Stimulated activated CD8-positive, alpha-beta memory T cell treated with anti-CD3 and anti-CD28 coated beads, Interleukin-7, amount 100 ng/mL, for 4 hours (primary cell): ENCODE results near the gene ZNG1F.
"Not testable (repeated sequence)": the region's sequence is repeated elsewhere in the genome, so short reads cannot be mapped to it uniquely, and the experiment has no call there.

Experiments used
- DNase-seq, 2 donors: peaks; one replicate each; pipeline ENCODE4 v3.0.0-alpha.2; 2020; ENCODE audit warnings: low read depth in 2 of 2

The ZNG1F gene

DNA sequence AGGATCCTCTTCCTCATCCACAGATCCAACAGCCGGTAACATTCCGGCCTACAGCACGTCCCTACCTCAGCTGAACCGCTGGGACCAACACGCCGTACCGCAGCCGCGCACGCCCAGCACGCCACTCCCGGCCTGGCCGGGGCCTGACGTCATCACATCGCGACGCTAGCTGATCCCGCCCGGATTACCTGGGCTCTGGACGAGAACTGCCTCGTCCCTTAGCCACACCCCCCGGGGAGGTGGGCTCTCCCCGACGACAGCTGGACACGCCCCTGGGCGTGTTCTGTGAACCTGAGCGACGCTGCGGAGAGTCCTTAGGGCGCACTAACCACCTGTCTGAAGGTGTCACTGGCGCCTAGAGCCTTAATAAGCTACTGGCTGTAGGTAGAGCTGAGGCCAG, at the start of gene ZNG1F:
Gene ZNG1F (minus strand): TSS at position 101 of the 400 bp plus-strand sequence. CDS start 59 bp downstream, at position 42.
- not testable (repeated sequence) for DNase-seq

DNA sequence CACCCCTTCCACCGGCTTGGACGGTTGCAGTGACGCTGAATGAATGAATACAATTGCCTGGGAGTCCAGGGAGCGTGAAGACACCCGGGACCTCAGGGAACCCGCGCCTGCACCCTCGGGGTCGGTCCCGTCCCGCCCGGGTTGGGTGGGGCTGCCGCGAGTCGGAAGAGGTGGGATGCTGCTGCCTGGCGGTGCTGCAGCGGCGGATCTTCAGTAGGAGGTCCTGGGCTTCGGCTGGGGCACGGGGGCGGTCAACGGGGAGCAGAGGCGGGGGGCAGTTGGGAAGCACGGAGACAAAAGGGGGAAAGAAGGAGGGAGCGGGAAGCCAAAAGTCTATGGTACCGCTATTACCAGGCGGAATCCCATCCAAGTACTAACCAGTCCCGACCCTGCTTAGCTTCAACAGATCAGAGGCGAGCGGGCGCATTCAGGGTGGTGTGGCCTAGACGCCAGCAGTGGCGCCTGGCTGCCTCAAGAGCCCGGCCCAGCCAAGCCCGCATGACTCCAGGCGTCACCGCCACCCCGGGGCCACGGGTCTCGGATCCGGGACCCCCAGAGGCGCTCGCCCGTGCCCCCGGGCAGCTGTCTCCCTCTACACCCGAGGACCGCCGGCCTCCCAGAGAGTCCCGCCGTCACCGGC, 48.1 kb upstream of the ZNG1F start:
- not testable (repeated sequence) for DNase-seq

DNA sequence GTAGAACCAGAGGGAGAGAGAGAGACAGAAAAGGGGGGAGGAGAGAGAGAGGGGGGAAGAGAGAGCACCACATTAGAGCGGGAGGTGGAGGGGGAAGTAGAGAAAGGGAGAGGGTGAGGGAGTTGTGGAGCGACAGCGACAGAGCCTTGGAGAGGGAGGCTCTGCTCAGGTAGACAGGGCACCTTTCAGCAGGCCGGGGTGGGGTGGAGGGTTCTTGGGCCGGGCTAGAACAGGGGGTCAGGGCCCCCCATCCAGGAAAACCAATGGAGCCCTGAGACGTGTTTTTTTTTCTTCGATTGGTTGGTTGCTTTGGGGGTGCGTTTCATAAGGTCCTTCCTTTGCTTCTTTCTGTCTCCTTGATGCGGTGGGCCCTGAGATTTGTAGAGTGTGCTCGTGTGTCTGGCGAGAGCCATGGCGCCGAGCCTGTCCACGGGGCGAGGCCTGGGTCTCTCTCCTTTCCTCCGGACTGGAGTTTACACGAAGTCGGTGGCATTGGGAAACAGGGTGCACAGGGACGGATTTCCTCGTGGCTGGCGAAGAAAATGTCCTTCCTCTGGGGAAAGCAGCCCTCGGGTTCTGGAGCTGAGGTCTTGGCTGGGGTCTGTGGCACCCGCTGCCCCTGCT, 47.5 kb upstream of the ZNG1F start:
- not testable (repeated sequence) for DNase-seq

DNA sequence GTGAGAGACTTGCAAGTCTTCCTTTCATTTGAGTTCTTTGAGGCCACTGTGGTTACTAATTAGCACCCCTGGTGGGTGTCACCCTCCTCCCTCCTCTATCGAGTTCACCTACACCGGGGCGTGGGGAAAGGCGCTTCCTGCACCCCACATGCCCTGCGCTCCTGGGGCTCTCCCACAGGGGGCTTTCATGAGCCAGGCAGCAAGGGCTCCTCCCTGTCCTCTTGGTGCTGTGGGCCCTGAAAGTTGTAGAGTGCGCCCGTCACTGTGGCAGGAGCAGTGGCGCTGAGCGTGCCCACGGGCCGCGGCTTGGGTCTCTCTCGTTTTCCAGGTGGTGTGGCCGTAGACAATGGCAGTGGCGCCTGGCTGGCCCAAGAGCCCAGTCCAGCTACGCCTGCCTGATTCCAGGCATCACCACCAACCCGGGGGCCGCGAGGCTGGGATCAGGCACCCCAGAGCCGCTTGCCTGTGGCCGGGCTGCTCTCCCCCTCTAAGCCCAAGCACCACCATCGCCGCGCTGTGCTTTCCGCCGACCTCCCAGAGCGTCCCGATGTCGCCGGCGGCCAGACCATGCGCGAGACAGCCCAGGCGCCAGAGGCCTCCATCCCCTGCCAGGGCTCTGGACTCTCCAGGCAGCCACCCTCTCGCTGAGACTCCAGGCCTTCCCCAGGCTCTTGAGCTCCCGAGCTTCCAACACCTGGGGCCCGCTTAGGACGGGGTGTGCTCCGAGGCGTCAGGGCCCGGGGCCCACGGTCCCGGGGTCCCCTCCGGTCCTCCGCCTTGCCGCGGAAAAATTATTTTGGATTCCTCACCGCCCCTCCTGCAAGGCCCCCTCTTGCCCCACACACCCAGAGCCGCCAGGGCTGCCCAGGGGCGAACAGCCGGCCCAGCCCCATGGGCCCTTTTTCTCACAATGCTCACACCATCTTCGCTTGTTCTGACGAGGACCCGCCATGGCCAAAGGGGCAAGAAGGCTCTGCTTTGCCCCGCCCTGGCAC, 46.0 kb upstream of the ZNG1F start:
- peak; percentile 36 to 60 for DNase-seq

DNA sequence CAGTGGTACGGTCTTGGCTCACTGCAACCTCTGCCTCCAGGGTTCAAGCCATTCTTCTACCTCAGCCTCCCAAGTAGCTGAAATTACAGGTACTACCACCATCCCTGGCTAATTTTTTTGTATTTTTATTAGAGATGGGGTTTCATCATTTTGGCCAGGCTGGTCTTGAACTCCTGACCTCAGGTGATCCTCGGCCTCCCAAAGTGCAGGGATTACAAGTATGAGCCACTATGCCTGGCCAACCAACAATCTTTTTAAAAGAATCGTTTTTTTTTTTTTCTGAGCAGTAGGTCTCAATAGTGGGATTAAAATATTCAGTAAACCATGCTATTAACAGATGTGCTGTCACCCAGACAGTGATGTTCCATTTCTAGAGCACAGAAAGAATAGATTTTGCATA, 45.1 kb upstream of the ZNG1F start:
- DNase-seq: not testable (repeated sequence)

DNA sequence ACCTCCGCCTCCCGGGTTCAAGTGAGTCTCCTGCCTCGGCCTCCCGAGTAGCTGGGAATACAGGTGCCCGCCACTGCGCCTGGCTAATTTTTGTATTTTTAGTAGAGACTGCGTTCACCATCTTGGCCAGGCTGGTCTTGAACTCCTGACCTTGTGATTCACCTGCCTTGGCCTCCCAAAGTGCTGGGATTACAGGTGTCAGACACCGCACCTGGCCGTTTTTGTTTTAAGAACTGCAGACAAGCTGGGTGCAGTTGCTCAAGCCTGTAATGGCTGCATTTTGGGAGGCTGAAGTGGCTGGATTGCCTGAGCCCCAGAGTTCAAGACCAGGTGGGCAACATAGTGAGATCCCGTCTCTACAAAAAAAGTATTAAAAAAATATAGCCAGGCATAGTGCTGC, 43.2 kb upstream of the ZNG1F start:
- not testable (repeated sequence) for DNase-seq

DNA sequence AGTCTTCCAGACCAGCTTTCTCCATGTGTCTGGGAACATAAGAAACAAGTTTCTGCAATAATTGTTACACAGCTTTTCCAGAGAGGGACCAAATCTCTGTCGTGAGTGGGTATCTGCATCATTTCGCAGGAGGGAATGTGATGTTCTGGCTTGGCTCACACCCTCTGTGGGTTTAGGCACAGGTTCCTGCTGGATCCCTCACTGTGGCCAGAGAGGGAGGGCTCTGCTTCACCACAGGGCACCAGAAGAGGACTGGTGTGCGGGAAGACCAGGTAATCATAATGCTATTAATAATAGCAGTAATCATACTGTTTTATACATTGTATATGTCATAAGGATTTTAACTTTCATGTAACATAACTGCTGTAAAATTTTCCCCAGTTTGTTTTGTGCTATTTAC, 41.3 kb upstream of the ZNG1F start:
- not testable (repeated sequence) for DNase-seq

DNA sequence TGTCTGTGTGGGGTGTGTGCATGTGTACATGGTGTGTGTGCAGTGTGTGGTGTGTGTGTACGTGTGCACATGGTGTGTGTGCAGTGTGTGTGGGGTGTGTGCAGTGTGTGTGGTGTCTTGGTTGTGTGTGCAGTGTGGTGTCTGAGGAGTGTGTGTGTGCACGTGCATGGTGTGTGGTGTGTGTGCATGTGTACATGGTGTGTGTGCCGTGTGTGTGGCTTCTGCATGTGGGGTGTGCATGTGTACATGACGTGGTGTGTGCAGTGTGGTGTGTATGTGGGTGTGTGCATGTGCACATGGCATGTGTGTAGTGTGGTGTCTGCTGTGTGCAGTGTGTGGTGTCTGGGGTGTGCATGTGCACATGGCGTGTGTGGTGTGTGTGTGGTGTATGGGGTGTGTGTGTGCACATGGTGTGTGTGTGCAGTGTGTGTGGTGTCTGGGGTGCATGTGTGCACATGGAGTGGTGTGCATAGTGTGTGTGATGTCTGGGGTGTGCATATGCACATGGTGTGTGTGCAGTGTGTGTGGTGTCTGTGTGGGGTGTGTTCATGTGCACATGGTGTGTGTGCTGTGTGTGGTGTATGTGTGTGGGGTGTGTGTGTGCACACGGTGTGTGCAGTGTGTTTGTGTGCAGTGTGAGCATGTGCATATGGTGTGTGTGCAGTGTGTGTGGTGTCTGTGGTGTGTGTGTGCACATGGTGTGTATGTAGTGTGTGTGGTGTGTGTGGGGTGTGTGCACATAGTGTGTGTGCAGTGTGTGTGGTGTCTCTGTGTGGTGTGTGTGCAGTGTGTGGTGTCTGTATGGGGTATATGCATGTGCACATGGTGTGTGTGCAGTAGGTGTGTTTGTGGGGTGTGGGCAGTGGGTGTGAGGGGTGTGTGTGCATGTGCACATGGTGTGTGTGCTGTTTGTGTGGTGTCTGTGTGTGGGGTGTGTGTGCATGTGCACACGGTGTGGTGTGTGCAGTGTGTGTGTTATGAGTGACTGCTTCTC, 40.6 kb upstream of the ZNG1F start:
- no peak for DNase-seq

DNA sequence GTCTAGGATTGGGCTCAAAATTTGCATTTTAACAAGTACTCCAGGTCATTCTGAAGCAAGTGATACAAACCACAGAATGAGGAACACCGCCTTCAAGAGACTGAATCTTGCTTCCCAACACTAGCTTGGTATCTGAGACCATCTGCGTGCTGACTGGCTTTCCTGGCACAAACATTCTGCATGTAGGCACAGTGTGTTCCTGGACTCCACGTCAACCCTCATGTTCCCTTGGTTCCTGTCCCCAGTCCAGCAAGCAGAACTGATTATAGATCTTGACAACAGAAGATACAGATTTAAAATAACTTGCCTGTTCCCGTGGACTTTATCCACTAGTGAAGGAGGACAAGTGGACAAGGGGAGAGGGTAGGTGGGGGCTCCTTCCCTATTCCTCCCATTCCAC, 30.7 kb upstream of the ZNG1F start:
- DNase-seq: not testable (repeated sequence)

DNA sequence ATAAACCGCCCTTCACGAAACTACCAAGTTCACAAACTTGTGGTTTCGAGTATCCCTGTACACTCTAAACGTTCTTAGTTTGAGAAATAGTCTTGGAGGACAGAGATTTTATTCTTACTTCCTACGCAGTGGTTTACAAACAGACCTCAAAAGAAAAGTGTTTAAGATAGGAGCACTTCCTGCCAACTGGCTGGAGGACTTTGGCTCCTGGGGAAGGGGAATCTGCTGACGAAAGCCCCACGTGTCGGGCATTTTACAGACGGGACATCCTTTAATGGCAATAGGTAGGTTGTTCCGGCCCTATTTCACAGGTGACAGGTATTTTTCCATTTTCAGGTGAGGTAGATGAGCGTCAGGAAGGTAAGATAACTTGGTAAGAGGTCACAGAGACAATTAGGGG, 678 bp downstream of the ZNG1F start:
- not testable (repeated sequence) for DNase-seq

DNA sequence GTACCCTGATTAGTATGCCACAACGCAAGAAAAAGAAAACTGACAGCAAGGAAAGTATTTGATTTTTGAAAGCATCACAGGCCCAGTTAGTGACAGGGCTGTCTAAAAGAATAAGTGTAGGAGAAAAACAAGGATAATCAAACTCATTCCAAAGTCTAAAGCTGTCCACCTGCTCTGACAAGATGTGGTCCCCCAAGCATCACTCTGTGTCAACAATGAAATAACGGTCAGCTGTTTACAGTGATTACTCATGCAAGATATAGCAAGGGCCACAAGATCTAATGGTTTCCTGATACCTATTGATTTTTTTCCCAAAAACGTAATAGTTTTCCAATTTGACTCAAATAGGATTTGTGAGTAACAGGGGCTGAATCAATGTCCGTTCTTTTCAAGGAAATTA, 14.1 kb downstream of the ZNG1F start:
- DNase-seq: not testable (repeated sequence)

DNA sequence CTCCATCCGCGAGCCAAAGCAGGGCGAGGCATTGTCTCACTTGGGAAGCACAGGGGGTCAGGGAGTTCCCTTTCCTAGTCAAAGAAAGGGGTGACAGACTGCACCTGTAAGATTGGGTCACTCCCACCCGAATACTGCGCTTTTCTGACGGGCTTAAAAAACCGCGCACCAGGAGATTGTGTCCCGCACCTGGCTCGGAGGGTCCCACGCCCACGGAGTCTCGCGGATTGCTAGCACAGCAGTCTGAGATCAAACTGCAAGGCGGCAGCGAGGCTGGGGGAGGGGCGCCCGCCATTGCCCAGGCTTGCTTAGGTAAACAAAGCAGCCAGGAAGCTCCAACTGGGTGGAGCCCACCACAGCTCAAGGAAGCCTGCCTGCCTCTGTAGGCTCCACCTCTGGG, 39.0 kb downstream of the ZNG1F start:
- DNase-seq: not testable (repeated sequence)

DNA sequence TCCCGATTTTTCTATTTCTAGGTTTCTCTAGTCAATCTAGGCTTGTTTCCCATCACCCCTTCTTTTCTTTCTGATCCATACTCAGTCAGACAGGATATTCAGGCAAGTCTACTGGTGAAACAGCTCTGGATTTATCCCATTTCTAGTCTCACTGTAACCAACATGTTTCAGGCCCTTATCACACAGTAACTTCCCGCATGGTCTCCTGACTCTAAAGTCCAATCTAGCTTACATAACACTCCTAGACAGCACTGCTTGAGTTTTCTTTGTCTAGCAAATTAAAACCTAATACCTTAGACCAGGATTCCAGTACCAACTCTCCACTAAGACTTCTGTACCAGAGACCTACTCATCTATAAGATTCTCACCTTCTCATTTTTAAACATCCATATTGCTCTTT, 47.2 kb downstream of the ZNG1F start:
- DNase-seq: not testable (repeated sequence)

DNA sequence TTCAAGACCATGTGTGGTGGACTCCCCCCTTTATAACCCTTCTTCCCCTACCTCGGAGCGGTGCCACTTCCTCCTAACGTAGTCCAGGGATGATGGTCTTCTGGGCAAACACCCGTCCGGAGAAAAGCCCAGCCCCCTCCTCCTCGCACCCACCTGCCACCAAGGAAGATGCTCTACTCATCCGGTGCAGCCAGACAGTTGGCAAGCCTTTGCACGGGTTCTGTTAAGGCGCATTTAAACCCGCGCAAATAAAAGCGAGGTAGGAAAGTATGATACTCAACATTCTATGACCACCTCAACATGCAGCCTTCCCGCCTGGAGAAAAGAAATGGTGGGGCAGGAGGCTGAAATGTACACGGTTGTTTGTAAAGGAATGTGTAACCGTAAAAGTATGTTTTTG, 60.5 kb downstream of the ZNG1F start, which contains the start of gene FOXD4L6:
Gene FOXD4L6 (minus strand): TSS at position 101 of the 400 bp plus-strand sequence. CDS start 298 bp downstream, outside the sequence.
- DNase-seq: not testable (repeated sequence)

DNA sequence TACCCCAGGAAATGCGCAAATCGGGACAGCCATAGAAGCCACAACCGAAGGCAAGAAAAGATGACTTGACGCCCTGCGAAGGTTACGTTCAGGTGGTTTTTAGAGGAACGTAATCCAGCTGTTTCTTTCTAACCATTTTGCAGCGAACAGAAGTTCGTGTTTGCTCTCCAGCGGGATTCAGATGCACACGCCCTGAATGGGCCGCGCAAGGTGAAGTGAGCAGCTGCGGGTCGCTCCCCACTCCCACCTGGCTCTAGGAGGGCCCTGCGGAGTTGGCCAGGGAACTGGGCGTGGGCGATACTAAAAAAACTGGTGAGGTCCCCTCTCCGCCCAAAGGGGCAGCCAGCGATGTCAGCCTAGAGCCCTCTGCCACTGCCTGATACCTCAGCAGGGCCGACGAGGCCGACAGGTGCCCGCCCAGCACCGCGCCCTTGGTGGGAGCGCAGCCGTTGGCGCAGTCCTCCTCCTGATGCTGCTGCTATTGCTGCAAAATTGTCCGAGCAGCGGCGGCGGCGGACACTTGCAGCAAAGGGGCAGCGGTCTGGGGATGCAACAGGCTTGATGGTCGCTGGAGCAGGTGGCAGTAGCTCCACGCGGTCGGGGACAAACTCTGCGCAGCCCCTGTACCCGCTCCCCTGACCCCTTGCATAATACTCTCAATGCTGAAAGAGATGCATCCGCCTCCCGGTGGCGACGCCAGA, 62.2 kb downstream of the ZNG1F start:
- DNase-seq: not testable (repeated sequence)

DNA sequence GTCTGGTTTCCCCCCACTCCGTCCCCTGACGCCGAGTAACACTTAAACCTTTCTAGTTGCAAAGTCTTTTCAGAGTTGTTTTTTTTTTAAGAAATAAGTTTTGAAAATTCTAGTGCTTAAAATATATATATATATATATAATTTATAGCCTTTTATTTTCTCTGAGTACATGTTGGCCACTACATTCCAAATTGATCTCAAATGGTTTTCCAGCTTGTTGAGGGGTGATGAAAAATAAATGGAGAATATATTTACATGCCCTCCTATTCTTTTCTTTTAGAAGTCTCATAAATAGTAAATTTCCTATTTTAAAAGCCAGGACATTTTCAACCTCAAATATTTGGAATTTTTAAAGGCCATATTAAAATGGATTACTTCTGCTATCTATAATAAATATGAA, 63.2 kb downstream of the ZNG1F start:
- not testable (repeated sequence) for DNase-seq

DNA sequence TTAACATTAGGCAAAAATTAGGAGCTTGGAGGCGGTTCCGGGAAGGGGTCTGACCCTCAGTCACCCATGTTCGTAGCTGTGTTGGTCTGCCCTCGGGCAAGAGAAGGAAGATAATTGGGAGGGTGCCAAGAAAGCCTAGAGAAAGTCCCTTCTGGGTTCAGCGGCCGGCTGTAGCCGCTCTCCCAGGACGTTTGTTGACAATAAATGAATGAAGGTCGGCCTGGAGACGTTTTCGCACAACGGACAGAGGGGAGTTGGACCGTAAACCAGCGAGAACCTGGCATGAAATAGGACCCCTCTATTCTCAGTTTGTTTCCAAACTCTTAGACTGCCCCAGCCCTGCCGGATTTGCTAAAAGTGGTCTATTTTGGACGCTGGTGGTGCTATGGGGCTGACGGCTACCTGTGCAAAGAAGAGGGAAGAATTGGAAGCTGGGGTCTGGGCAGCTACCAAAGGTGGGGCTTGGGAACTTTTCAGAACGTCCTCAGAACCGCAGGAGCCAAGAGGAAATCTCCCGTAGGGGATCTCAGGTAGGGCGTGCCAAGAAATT, 63.9 kb downstream of the ZNG1F start:
- not testable (repeated sequence) for DNase-seq

DNA sequence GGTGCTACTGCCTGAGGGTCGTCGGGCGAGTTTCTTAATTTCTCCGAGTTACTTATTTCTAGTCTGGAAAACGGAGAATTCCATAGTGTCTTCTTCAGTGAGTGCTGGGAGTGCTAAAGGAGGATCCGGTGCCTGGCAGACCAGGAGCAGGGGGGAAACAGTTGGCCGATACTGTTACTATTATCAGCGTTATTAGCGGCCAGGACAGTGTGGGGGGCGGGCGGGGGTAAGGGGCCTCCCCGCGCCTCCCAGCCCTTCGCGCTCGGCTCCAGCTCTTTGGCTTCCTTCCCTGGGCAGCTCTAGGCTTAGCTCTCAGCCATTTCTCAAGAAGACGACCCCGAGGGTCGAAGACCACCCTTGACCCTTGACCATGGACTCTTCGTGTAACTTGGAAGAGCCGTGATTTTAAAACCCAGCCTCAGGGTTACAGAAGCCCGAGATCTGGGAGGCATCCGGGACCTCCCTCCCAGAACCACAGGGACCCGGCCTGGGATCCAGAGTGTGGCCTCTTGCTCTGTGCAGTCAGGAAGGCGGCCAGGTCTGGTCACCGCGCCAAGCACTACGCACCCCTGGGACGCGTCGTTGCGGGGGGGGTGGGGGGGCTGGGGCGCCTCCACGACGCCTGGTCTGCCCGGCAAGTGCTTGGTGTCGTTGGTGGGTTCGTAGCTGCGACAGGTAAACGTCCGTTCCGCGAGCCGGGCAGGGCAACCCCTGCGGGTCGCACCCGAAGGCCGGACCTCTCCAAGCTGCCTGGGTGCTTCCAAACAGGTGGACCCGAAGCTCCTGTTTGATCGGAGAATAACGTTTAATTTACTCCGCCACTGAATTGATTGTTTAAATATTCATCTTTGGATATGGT, 64.6 kb downstream of the ZNG1F start:
- DNase-seq: not testable (repeated sequence)

DNA sequence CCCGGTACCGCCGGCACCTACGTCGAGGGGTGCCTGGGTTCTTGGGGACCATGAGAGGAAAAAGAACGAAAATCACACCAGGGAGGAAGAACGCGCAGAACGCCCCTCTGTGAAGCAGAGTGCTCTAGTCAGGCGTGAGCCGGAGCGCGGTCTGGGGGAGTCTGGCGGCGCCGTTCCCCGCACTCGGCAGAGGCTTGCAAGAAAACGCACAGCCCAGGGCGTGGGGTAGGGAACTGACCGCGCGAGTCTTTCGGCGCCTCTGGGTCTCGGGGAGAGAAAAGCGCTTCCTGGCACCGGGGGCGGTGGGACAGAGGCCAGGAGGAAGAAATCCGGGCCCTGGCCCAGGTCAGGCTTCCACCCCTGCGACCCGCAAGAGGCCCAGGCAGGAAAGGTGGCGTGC, 65.3 kb downstream of the ZNG1F start:
- DNase-seq: not testable (repeated sequence)
